ENCODE results near the gene NKAPD1.

Gene NKAPD1

DNA sequence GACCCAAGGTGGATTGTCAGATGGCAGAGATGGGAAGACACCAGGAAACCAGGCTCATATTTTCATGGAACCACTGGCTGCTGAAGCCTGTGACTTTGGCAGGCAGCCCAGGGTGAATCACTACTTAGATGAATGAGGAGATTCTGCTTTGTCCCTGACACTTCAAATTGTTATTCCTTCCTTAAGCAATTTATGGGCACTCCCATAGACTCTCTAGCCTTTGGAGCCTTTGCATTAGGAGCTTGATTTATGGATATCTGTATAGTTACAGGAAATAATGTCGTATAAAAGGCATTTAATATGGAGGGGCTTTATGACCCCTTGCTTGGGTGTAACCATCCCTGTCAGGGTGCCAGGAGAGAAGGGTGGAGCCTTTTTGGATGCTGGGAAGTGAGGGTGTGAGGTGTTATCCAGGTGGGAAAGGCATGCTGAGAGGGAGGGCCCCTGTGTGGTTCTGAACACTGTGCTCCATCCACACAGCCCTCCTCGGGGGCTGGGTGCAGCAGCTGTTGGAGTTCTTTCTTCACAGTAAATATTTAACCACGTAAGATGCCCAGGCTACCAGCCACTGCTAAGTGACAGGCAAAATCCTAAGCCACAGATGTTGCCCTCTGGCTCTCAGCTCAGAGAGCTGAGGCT is 54.5 kb downstream of the NKAPD1 start:
- no peaks in the 10 kb centered on the region for H3K9me3 ChIP-seq (ENCODE audit: control insufficient read depth, low read length)
- no peak overlapping the region for H3K23ac ChIP-seq (ENCODE audit: low read length in 2 of 2)
- H3K4me3 ChIP-seq (ENCODE audit: insufficient read depth in 1 of 2, low read depth in 1 of 2, low read length in 2 of 2) = no peak overlapping the region
- no peak overlapping the region for H2BK15ac ChIP-seq (ENCODE audit: low read depth, poor library complexity, severe bottlenecking)
- peak overlapping the region; percentile 39 for H3K27ac ChIP-seq (ENCODE audit: low read length, poor library complexity, severe bottlenecking)
- peak overlapping the region; percentile 34 for H2BK120ac ChIP-seq (ENCODE audit: low read depth, low read length)
- no peak overlapping the region for H3K9ac ChIP-seq (ENCODE audit: low read length)
- H3K4me2 ChIP-seq (ENCODE audit: low read length, poor library complexity, severe bottlenecking) = no peak overlapping the region
- H4K91ac ChIP-seq (ENCODE audit: low read length) = peak overlapping the region; percentile 50
- peak overlapping the region in 1 of 2 experiments; percentile 70 for H3K18ac ChIP-seq (ENCODE audit: low read depth in 1 of 2, low read length in 2 of 2)
- no peak overlapping the region for H3K4ac ChIP-seq (ENCODE audit: low read depth in 1 of 2, low read length in 2 of 2)
- no peaks in the 10 kb centered on the region for H3K36me3 ChIP-seq (ENCODE audit: control insufficient read depth in 1 of 2, insufficient read depth in 2 of 2, low read depth in 1 of 2, low read length in 2 of 2)
- H2AK5ac ChIP-seq (ENCODE audit: low read length, severe bottlenecking) = no peak overlapping the region
- no peaks in the 10 kb centered on the region for H3K27me3 ChIP-seq (ENCODE audit: control insufficient read depth in 1 of 2, insufficient read depth in 1 of 2, low read length in 2 of 2)
- H2BK12ac ChIP-seq (ENCODE audit: low read length in 2 of 2) = peak overlapping the region in 1 of 2 experiments; percentile 45
- H2BK5ac ChIP-seq (ENCODE audit: low read depth, low read length, poor library complexity, severe bottlenecking) = no peak overlapping the region
- peaks cover 10% of the 10 kb centered on the region for H3K4me1 ChIP-seq (ENCODE audit: control insufficient read depth, insufficient read depth, low read depth, low read length)
- DNase-seq = peak; percentile 89
- H2AFZ ChIP-seq (ENCODE audit: low read depth, low read length) = no peak overlapping the region
- no peaks in the 10 kb centered on the region for H3K79me1 ChIP-seq (replicated peaks; ENCODE audit: low read length, poor library complexity, severe bottlenecking)
- peak overlapping the region in 1 of 2 experiments; percentile 36 for H3K14ac ChIP-seq (ENCODE audit: low read length in 2 of 2)
- H4K8ac ChIP-seq (ENCODE audit: low read length) = peak overlapping the region; percentile 60
- 25% methylated on average over 3 of the region's 3 CpGs for WGBS

DNA sequence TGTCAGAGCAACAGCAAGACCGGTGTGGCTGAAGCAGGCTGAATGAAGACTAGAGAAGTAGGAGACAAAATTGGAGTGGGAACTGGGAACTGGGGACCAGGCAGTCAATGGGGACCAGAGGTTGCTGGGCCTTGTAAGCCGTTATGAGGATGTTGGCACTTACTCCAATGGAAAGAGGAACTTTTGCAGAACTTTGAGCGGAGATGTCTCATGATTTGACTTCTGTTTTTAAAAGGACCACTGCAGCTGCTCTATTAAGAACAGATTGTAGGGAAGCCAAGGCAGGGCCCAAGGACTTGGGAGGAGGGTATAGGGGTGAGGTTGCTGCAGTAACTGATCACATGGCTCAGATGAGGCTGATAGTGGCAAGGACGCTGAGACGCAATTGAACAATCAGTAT is 55.6 kb downstream of the NKAPD1 start:
- Histone ChIP-seq H3K18ac (ENCODE audit: low read depth in 1 of 2, low read length in 2 of 2) (peak overlapping the region in 1 of 2 experiments; percentile 1), H3K4me2 (ENCODE audit: low read length, poor library complexity, severe bottlenecking) (no peak overlapping the region)
- 97% methylated on average over 5 of the region's 5 CpGs for whole genome bisulfite sequencing

DNA sequence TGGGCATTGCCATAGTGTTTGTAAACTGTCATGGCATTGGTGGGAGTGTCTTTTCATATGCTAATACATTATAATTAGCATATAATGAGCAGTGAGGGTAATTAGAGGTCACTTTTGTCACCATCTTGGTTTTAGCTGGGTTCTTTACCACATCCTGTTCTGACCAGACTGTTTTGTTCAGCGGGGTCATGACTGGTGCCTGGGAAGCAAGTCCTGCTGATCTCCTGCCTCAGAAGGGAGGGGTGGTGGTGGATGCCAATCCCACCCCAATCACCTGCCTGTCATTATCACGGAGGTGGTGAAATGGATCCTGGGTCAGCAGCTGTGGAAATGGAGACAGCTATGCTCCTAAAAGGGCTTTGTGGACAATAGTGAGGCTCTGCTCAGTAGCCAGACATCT is 58.6 kb downstream of the NKAPD1 start:
- H2AK5ac ChIP-seq (ENCODE audit: low read length, severe bottlenecking) = no peak overlapping the region
- H3K36me3 ChIP-seq (ENCODE audit: control insufficient read depth in 1 of 2, insufficient read depth in 2 of 2, low read depth in 1 of 2, low read length in 2 of 2) = no peaks in the 10 kb centered on the region
- H3K23ac ChIP-seq (ENCODE audit: low read length in 2 of 2) = no peak overlapping the region
- H4K91ac ChIP-seq (ENCODE audit: low read length) = no peak overlapping the region
- peaks cover 10% of the 10 kb centered on the region for H3K4me1 ChIP-seq (ENCODE audit: control insufficient read depth, insufficient read depth, low read depth, low read length)
- H3K4ac ChIP-seq (ENCODE audit: low read depth in 1 of 2, low read length in 2 of 2) = no peak overlapping the region
- 83% methylated on average over 2 of the region's 2 CpGs for WGBS
- H3K27ac ChIP-seq (ENCODE audit: low read length, poor library complexity, severe bottlenecking) = no peak overlapping the region
- no peaks in the 10 kb centered on the region for H3K27me3 ChIP-seq (ENCODE audit: control insufficient read depth in 1 of 2, insufficient read depth in 1 of 2, low read length in 2 of 2)
- H4K8ac ChIP-seq (ENCODE audit: low read length) = no peak overlapping the region
- no peak overlapping the region for H2AFZ ChIP-seq (ENCODE audit: low read depth, low read length)
- H3K4me3 ChIP-seq (ENCODE audit: insufficient read depth in 1 of 2, low read depth in 1 of 2, low read length in 2 of 2) = no peak overlapping the region
- H3K9ac ChIP-seq (ENCODE audit: low read length) = no peak overlapping the region
- no peak overlapping the region for H3K4me2 ChIP-seq (ENCODE audit: low read length, poor library complexity, severe bottlenecking)
- no peak for DNase-seq
- H2BK120ac ChIP-seq (ENCODE audit: low read depth, low read length) = no peak overlapping the region
- H2BK12ac ChIP-seq (ENCODE audit: low read length in 2 of 2) = no peak overlapping the region
- no peaks in the 10 kb centered on the region for H3K9me3 ChIP-seq (ENCODE audit: control insufficient read depth, low read length)
- H3K14ac ChIP-seq (ENCODE audit: low read length in 2 of 2) = no peak overlapping the region
- peak overlapping the region; percentile 86 for H2BK15ac ChIP-seq (ENCODE audit: low read depth, poor library complexity, severe bottlenecking)
- H3K79me1 ChIP-seq (replicated peaks; ENCODE audit: low read length, poor library complexity, severe bottlenecking) = no peaks in the 10 kb centered on the region
- H3K18ac ChIP-seq (ENCODE audit: low read depth in 1 of 2, low read length in 2 of 2) = no peak overlapping the region
- no peak overlapping the region for H2BK5ac ChIP-seq (ENCODE audit: low read depth, low read length, poor library complexity, severe bottlenecking)

More for the DNA sequence above, 55.6 kb downstream of the NKAPD1 start:
- Histone ChIP-seq H3K79me1 (replicated peaks; ENCODE audit: low read length, poor library complexity, severe bottlenecking) (no peaks in the 10 kb centered on the region), H2BK15ac (ENCODE audit: low read depth, poor library complexity, severe bottlenecking) (no peak overlapping the region), H2BK12ac (ENCODE audit: low read length in 2 of 2) (peak overlapping the region in 1 of 2 experiments; percentile 4), H3K36me3 (ENCODE audit: control insufficient read depth in 1 of 2, insufficient read depth in 2 of 2, low read depth in 1 of 2, low read length in 2 of 2) (no peaks in the 10 kb centered on the region), H3K9me3 (ENCODE audit: control insufficient read depth, low read length) (no peaks in the 10 kb centered on the region), H3K27me3 (ENCODE audit: control insufficient read depth in 1 of 2, insufficient read depth in 1 of 2, low read length in 2 of 2) (no peaks in the 10 kb centered on the region), H2AFZ (ENCODE audit: low read depth, low read length) (no peak overlapping the region), H2AK5ac (ENCODE audit: low read length, severe bottlenecking) (peak overlapping the region; percentile 6), H3K4me3 (ENCODE audit: insufficient read depth in 1 of 2, low read depth in 1 of 2, low read length in 2 of 2) (no peak overlapping the region), H3K14ac (ENCODE audit: low read length in 2 of 2) (no peak overlapping the region), H3K27ac (ENCODE audit: low read length, poor library complexity, severe bottlenecking) (no peak overlapping the region), H2BK120ac (ENCODE audit: low read depth, low read length) (no peak overlapping the region), H3K23ac (ENCODE audit: low read length in 2 of 2) (no peak overlapping the region), H4K91ac (ENCODE audit: low read length) (no peak overlapping the region), H2BK5ac (ENCODE audit: low read depth, low read length, poor library complexity, severe bottlenecking) (no peak overlapping the region), H3K9ac (ENCODE audit: low read length) (no peak overlapping the region), H3K4me1 (ENCODE audit: control insufficient read depth, insufficient read depth, low read depth, low read length) (peaks cover 10% of the 10 kb centered on the region), H3K4ac (ENCODE audit: low read depth in 1 of 2, low read length in 2 of 2) (no peak overlapping the region), H4K8ac (ENCODE audit: low read length) (no peak overlapping the region)
- DNase-seq = no peak

DNA sequence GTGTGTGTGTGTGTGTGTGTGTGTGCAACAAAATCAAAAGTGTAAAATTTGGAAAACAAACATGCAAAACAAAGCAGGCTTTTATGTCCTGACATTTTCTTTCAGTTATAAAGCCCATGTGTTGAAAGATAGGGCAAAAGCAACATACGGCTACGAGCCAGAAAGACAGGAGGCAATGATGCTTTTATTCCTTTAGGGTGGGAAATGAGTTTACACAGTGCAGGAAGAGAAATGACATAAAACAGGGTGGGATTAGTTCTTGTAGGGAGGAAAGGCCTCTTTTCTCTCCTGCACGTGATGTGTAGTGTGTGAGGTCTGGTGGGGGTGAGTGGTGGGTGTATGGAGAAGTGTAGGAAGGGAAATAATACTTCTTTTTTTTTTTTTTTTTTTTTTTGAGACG is 60.4 kb downstream of the NKAPD1 start:
- H2AFZ ChIP-seq (ENCODE audit: low read depth, low read length) = no peak overlapping the region
- H3K4me1 ChIP-seq (ENCODE audit: control insufficient read depth, insufficient read depth, low read depth, low read length) = peaks cover 3% of the 10 kb centered on the region
- no peak overlapping the region for H3K18ac ChIP-seq (ENCODE audit: low read depth in 1 of 2, low read length in 2 of 2)
- no peak for DNase-seq
- H3K27me3 ChIP-seq (ENCODE audit: control insufficient read depth in 1 of 2, insufficient read depth in 1 of 2, low read length in 2 of 2) = no peaks in the 10 kb centered on the region
- no peaks in the 10 kb centered on the region for H3K9me3 ChIP-seq (ENCODE audit: control insufficient read depth, low read length)
- no peak overlapping the region for H3K14ac ChIP-seq (ENCODE audit: low read length in 2 of 2)
- H2BK15ac ChIP-seq (ENCODE audit: low read depth, poor library complexity, severe bottlenecking) = no peak overlapping the region
- H2BK5ac ChIP-seq (ENCODE audit: low read depth, low read length, poor library complexity, severe bottlenecking) = no peak overlapping the region
- H3K4ac ChIP-seq (ENCODE audit: low read depth in 1 of 2, low read length in 2 of 2) = no peak overlapping the region
- no peak overlapping the region for H4K91ac ChIP-seq (ENCODE audit: low read length)
- H3K9ac ChIP-seq (ENCODE audit: low read length) = no peak overlapping the region
- H2BK12ac ChIP-seq (ENCODE audit: low read length in 2 of 2) = no peak overlapping the region
- H2AK5ac ChIP-seq (ENCODE audit: low read length, severe bottlenecking) = no peak overlapping the region
- WGBS = 62% methylated on average over 2 of the region's 4 CpGs
- no peak overlapping the region for H3K4me3 ChIP-seq (ENCODE audit: insufficient read depth in 1 of 2, low read depth in 1 of 2, low read length in 2 of 2)
- no peaks in the 10 kb centered on the region for H3K36me3 ChIP-seq (ENCODE audit: control insufficient read depth in 1 of 2, insufficient read depth in 2 of 2, low read depth in 1 of 2, low read length in 2 of 2)
- H3K27ac ChIP-seq (ENCODE audit: low read length, poor library complexity, severe bottlenecking) = no peak overlapping the region
- no peak overlapping the region for H3K4me2 ChIP-seq (ENCODE audit: low read length, poor library complexity, severe bottlenecking)
- H4K8ac ChIP-seq (ENCODE audit: low read length) = no peak overlapping the region
- no peak overlapping the region for H3K23ac ChIP-seq (ENCODE audit: low read length in 2 of 2)
- no peaks in the 10 kb centered on the region for H3K79me1 ChIP-seq (replicated peaks; ENCODE audit: low read length, poor library complexity, severe bottlenecking)
- H2BK120ac ChIP-seq (ENCODE audit: low read depth, low read length) = no peak overlapping the region
